ENCODE results near the gene RNF125. TPM values are rescaled to one million over a fixed set of nuclear protein-coding genes. Genes with fewer than 3 reads are reported as not detected.

Gene RNF125
- polyA plus RNA-seq, 3 donors = 17.3 to 29.2 (median 26.3) TPM

DNA sequence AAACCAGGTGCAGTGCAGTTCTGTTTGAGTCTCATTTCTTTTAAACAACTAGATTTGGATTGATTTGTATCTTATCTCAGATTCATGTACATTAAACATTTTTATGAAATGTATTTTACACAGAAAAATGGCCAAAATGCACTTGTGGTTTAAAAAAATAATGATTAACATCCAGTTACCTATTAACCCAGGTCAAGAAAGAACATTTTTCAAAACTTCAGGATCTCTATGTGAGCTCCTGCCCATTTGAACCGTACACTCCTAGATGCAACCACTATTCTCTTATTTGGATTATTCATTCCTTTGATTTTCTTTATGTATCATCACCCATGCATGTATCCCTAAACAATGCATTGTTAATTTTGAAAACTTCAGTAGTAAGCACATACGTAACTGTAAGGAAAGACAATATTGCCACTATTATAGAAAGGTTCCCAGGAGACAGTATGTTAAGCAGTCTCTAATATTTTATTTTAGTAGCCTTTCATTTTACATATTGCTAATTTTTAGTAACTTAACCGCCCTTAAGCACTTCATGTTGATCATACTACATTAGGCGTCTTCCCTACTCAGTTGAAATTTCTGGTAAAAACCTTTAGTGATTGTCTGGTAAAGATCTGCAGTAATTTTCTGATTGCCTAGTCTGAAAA is 95.8 kb downstream of the RNF125 start:
- peak overlapping the region in 1 of 7 donors; percentile 79 for H3K27ac Mint-ChIP-seq
- no peaks in the 10 kb centered on the region for H3K9me3 Mint-ChIP-seq
- DNase-seq = no peak
- Histone ChIP-seq H2AFZ (ENCODE audit: insufficient read depth, low read depth, low read length, poor library complexity, severe bottlenecking) (no peak overlapping the region), H3K79me2 (ENCODE audit: insufficient read depth, low read length) (peaks cover 96% of the 10 kb centered on the region), H3K9me3 (replicated peaks in 1 of 2; ENCODE audit: control insufficient read depth in 1 of 2, insufficient read depth in 1 of 2, low read length in 2 of 2) (no peaks in the 10 kb centered on the region), H3K27me3 (ENCODE audit: control insufficient read depth in 2 of 2, insufficient read depth in 2 of 2, low read length in 2 of 2) (no peaks in the 10 kb centered on the region), H3K4me1 (ENCODE audit: control insufficient read depth in 1 of 2, insufficient read depth in 2 of 2, low read length in 2 of 2) (no peaks in the 10 kb centered on the region), H3K4me2 (replicated peaks; ENCODE audit: extremely low read depth, low read length, poor library complexity, severe bottlenecking) (no peak overlapping the region), H4K20me1 (ENCODE audit: insufficient read depth, low read length) (peaks cover 100% of the 10 kb centered on the region), H3K36me3 (replicated peaks in 1 of 2; ENCODE audit: control insufficient read depth in 1 of 2, insufficient read depth in 2 of 2, low read length in 2 of 2) (peaks cover 53 to 89% of the 10 kb centered on the region in 2 donors), H3K27ac (ENCODE audit: low read depth in 1 of 2, low read length in 2 of 2) (peak overlapping the region in 1 of 2 donors; percentile 3), H3K4me3 (replicated peaks in 1 of 3; ENCODE audit: low read depth in 2 of 3, low read length in 3 of 3) (no peak overlapping the region), H3K9ac (ENCODE audit: insufficient read depth, low read length, poor library complexity, severe bottlenecking) (no peak overlapping the region)
- H3K27me3 Mint-ChIP-seq (ENCODE audit: low read depth in 3 of 3) = no peaks in the 10 kb centered on the region
- intact Hi-C loops (cut with micrococcal nuclease) = no loop called here
- H3K4me3 Mint-ChIP-seq = no peak overlapping the region
- WGBS (ENCODE audit: insufficient coverage) = no CpG with 5 or more reads among the region's 4 CpGs
- TF ChIP-seq, protein P1, sequence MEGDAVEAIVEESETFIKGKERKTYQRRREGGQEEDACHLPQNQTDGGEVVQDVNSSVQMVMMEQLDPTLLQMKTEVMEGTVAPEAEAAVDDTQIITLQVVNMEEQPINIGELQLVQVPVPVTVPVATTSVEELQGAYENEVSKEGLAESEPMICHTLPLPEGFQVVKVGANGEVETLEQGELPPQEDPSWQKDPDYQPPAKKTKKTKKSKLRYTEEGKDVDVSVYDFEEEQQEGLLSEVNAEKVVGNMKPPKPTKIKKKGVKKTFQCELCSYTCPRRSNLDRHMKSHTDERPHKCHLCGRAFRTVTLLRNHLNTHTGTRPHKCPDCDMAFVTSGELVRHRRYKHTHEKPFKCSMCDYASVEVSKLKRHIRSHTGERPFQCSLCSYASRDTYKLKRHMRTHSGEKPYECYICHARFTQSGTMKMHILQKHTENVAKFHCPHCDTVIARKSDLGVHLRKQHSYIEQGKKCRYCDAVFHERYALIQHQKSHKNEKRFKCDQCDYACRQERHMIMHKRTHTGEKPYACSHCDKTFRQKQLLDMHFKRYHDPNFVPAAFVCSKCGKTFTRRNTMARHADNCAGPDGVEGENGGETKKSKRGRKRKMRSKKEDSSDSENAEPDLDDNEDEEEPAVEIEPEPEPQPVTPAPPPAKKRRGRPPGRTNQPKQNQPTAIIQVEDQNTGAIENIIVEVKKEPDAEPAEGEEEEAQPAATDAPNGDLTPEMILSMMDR (IDR thresholded peaks at IDR 0.05) = no peak
- H3K36me3 Mint-ChIP-seq = peaks cover 59 to 83% of the 10 kb centered on the region in 2 donors
- peaks cover 9% of the 10 kb centered on the region for H3K4me1 Mint-ChIP-seq

DNA sequence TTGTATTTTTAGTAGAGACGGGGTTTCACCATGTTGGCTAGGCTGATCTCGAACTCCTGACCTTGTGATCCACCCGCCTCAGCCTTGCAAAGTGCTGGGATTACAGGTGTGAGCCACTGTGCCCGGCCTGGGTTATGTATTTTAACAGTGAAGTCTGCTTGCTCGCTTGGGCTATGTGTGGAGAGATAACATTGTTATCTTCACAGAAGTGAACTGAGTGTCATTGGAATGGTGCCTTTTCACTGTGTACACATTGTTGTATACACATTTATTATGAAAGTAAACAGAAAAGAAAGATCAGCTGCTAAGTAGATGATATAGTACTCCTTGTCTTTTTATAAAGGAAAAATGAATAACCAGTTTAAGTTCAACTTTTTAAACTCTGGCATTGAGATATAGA is 103.4 kb downstream of the RNF125 start:
- Histone ChIP-seq H3K4me1 (ENCODE audit: control insufficient read depth in 1 of 2, insufficient read depth in 2 of 2, low read length in 2 of 2) (no peaks in the 10 kb centered on the region), H4K20me1 (ENCODE audit: insufficient read depth, low read length) (peaks cover 94% of the 10 kb centered on the region), H3K36me3 (replicated peaks in 1 of 2; ENCODE audit: control insufficient read depth in 1 of 2, insufficient read depth in 2 of 2, low read length in 2 of 2) (peaks cover 69 to 96% of the 10 kb centered on the region in 2 donors), H3K27ac (ENCODE audit: low read depth in 1 of 2, low read length in 2 of 2) (no peak overlapping the region), H3K4me3 (replicated peaks in 1 of 3; ENCODE audit: low read depth in 2 of 3, low read length in 3 of 3) (no peak overlapping the region), H2AFZ (ENCODE audit: insufficient read depth, low read depth, low read length, poor library complexity, severe bottlenecking) (no peak overlapping the region), H3K9ac (ENCODE audit: insufficient read depth, low read length, poor library complexity, severe bottlenecking) (no peak overlapping the region), H3K27me3 (ENCODE audit: control insufficient read depth in 2 of 2, insufficient read depth in 2 of 2, low read length in 2 of 2) (no peaks in the 10 kb centered on the region), H3K9me3 (replicated peaks in 1 of 2; ENCODE audit: control insufficient read depth in 1 of 2, insufficient read depth in 1 of 2, low read length in 2 of 2) (no peaks in the 10 kb centered on the region), H3K79me2 (ENCODE audit: insufficient read depth, low read length) (peaks cover 52% of the 10 kb centered on the region), H3K4me2 (replicated peaks; ENCODE audit: extremely low read depth, low read length, poor library complexity, severe bottlenecking) (no peak overlapping the region)
- H3K36me3 Mint-ChIP-seq = peaks cover 59 to 85% of the 10 kb centered on the region in 2 donors
- intact Hi-C loops (cut with micrococcal nuclease) = no loop called here
- peak overlapping the region in 1 of 7 donors; percentile 8 for H3K27ac Mint-ChIP-seq
- TF ChIP-seq, protein P1 (IDR thresholded peaks at IDR 0.05) = no peak
- no peaks in the 10 kb centered on the region for H3K9me3 Mint-ChIP-seq
- DNase-seq = no peak
- no peak overlapping the region for H3K4me3 Mint-ChIP-seq
- H3K27me3 Mint-ChIP-seq (ENCODE audit: low read depth in 3 of 3) = no peaks in the 10 kb centered on the region
- WGBS (ENCODE audit: insufficient coverage) = 100% methylated on average over 3 of the region's 5 CpGs
- H3K4me1 Mint-ChIP-seq = no peaks in the 10 kb centered on the region

Other genes with a start within 250 kb of the RNF125 start
- gene TRAPPC8, start 75.7 kb upstream of the RNF125 start, polyA plus RNA-seq = 10 to 100 TPM; 16.2 to 52.7 (median 22.1) TPM
- gene RNF138, start 73.0 kb downstream of the RNF125 start, polyA plus RNA-seq = 10 to 100 TPM; 62.8 to 70.5 (median 67.1) TPM
- not detected for gene MEP1B, start 171.2 kb downstream of the RNF125 start, polyA plus RNA-seq